MM.1S (cell line): ENCODE data around the gene MMAA.

Experiments
- EZH2 ChIP-seq: fragments of 300-600 bp; sonication (generic); optimal IDR thresholded peaks from 2 replicates; pipeline ENCODE3; 2017; ENCODE audit warnings: low read depth, mild to moderate bottlenecking, antibody characterized with exemption, low read length, mixed read lengths
- EZH2phosphoT487 ChIP-seq: fragments of 300-600 bp; sonication (generic); IDR thresholded peaks from 2 replicates; pipeline ENCODE4 v1.6.1; 2018; ENCODE audit warnings: antibody characterized with exemption, low read length
- TF ChIP-seq, protein P1 (sequence below): fragments of 300-600 bp; sonication (generic); IDR thresholded peaks from 2 replicates; pipeline ENCODE4 v1.5.1; 2016; ENCODE audit warnings: antibody characterized with exemption, low read length, mixed read lengths

DNA sequence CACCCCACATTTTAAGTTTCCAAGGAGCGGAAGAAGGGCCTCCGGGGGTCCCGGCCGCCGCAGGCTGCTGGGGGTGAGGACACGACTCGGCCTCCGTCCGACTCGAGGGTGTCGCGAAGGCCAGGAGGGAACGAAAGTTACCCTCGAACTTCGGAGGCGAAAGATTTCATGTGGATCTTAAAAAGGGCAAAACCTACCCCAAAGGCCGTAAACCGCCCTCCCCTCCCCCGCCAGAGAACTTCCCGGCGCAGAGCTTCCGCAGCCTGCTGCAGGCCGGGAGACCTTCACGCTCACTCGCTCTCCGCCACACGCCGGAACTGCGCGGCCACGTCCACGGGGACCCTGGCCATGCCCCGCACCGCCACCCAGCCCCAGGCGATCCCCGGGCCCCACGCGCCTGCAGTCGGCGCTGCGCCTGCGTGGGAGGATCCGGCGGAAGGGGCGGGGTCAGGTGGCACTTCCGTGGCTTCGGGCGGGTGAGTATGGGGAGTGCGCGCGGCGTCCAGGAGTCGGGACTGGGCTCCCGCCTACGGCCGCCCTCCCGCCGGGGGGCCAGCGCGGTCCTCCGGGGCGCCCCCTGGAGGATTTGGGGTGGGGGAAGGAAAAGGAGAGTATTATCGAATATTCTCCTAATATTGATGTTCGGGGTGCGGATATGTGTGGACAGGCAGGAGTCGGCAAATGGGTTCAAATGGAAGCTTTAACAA, at the start of gene MMAA:
- TF ChIP-seq, protein P1, sequence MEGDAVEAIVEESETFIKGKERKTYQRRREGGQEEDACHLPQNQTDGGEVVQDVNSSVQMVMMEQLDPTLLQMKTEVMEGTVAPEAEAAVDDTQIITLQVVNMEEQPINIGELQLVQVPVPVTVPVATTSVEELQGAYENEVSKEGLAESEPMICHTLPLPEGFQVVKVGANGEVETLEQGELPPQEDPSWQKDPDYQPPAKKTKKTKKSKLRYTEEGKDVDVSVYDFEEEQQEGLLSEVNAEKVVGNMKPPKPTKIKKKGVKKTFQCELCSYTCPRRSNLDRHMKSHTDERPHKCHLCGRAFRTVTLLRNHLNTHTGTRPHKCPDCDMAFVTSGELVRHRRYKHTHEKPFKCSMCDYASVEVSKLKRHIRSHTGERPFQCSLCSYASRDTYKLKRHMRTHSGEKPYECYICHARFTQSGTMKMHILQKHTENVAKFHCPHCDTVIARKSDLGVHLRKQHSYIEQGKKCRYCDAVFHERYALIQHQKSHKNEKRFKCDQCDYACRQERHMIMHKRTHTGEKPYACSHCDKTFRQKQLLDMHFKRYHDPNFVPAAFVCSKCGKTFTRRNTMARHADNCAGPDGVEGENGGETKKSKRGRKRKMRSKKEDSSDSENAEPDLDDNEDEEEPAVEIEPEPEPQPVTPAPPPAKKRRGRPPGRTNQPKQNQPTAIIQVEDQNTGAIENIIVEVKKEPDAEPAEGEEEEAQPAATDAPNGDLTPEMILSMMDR: peak; percentile 81
- TF ChIP-seq EZH2 (no peak), EZH2phosphoT487 (no peak)
